ENCODE data around the gene PEAK3.

- TF ChIP-seq POLR2A (IDR thresholded peaks at IDR 0.05) = no peak
- TF ChIP-seq, protein P1, sequence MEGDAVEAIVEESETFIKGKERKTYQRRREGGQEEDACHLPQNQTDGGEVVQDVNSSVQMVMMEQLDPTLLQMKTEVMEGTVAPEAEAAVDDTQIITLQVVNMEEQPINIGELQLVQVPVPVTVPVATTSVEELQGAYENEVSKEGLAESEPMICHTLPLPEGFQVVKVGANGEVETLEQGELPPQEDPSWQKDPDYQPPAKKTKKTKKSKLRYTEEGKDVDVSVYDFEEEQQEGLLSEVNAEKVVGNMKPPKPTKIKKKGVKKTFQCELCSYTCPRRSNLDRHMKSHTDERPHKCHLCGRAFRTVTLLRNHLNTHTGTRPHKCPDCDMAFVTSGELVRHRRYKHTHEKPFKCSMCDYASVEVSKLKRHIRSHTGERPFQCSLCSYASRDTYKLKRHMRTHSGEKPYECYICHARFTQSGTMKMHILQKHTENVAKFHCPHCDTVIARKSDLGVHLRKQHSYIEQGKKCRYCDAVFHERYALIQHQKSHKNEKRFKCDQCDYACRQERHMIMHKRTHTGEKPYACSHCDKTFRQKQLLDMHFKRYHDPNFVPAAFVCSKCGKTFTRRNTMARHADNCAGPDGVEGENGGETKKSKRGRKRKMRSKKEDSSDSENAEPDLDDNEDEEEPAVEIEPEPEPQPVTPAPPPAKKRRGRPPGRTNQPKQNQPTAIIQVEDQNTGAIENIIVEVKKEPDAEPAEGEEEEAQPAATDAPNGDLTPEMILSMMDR (IDR thresholded peaks at IDR 0.05) = no peak
Observed at GRCh38 chr19:2239173-2239572, 42.8 kb downstream of the PEAK3 start.
